ENCODE results near the gene SACM1L.

Gene SACM1L

GRCh38 chr3:45724911-45725310 is 35.7 kb downstream of the SACM1L start:
- no peak overlapping the region for H3K4me3 ChIP-seq (ENCODE audit: low read length)
- TF ChIP-seq CTCF (conservative IDR thresholded peaks at IDR 0.05; ENCODE audit: low read length), result no peak
- no peak for DNase-seq (ENCODE audit: low read depth)

- no peak for DNase-seq (ENCODE audit: low read depth)
- no peak overlapping the region for H3K4me3 ChIP-seq (ENCODE audit: low read length)
- TF ChIP-seq CTCF (conservative IDR thresholded peaks at IDR 0.05; ENCODE audit: low read length), result no peak
Measured at GRCh38 chr3:45729614-45730013, 40.4 kb downstream of the SACM1L start.

GRCh38 chr3:45730409-45731154 is 41.4 kb downstream of the SACM1L start:
- no peak for TF ChIP-seq CTCF (conservative IDR thresholded peaks at IDR 0.05; ENCODE audit: low read length)
- no peak for DNase-seq (ENCODE audit: low read depth)
- no peak overlapping the region for H3K4me3 ChIP-seq (ENCODE audit: low read length)

GRCh38 chr3:45736707-45737106 is 47.5 kb downstream of the SACM1L start:
- TF ChIP-seq CTCF (conservative IDR thresholded peaks at IDR 0.05; ENCODE audit: low read length), result no peak
- no peak overlapping the region for H3K4me3 ChIP-seq (ENCODE audit: low read length)
- DNase-seq (ENCODE audit: low read depth), result no peak

GRCh38 chr3:45737234-45737633 is 48.0 kb downstream of the SACM1L start:
- DNase-seq (ENCODE audit: low read depth), result no peak
- no peak for TF ChIP-seq CTCF (conservative IDR thresholded peaks at IDR 0.05; ENCODE audit: low read length)
- no peak overlapping the region for H3K4me3 ChIP-seq (ENCODE audit: low read length)

GRCh38 chr3:45739991-45740390 is 50.8 kb downstream of the SACM1L start:
- no peak for DNase-seq (ENCODE audit: low read depth)
- no peak for TF ChIP-seq CTCF (conservative IDR thresholded peaks at IDR 0.05; ENCODE audit: low read length)
- H3K4me3 ChIP-seq (ENCODE audit: low read length), result no peak overlapping the region

GRCh38 chr3:45741247-45741646 is 52.1 kb downstream of the SACM1L start:
- DNase-seq (ENCODE audit: low read depth), result no peak
- no peak overlapping the region for H3K4me3 ChIP-seq (ENCODE audit: low read length)
- no peak for TF ChIP-seq CTCF (conservative IDR thresholded peaks at IDR 0.05; ENCODE audit: low read length)
